Measurements from ENCODE around the gene SF3A1. TPM values are rescaled to one million over a fixed set of nuclear protein-coding genes. Genes with fewer than 3 reads are reported as not detected.

The SF3A1 gene
- polyA plus RNA-seq, 4 donors, result 17.6 to 94.1 (median 27.2) TPM

- WGBS, 3 donors, result 9 to 28% (median 14%) methylated on average over 4 of the region's 4 CpGs
- Histone ChIP-seq H3K4me1 (ENCODE audit: control insufficient read depth in 3 of 3, insufficient read depth in 2 of 3, low read depth in 1 of 3, low read length in 2 of 3) (peaks cover 0 to 42% (median 20%) of the 10 kb centered on the region in 3 donors), H3K4me3 (ENCODE audit: low read depth in 1 of 3, low read length in 3 of 3) (peak overlapping the region in 1 of 3 donors; percentile 18), H3K27me3 (ENCODE audit: control insufficient read depth in 3 of 3, insufficient read depth in 3 of 3, low read length in 3 of 3) (no peaks in the 10 kb centered on the region), H3K9me3 (ENCODE audit: control insufficient read depth in 2 of 2, insufficient read depth in 1 of 2, low read depth in 1 of 2, low read length in 1 of 2) (no peaks in the 10 kb centered on the region), H3K27ac (ENCODE audit: low read depth in 1 of 3, low read length in 2 of 3) (peak overlapping the region; percentile 39 to 75 (median 65)), H3K36me3 (ENCODE audit: control insufficient read depth in 3 of 3, insufficient read depth in 2 of 3, low read depth in 1 of 3, low read length in 3 of 3) (peaks cover 0 to 50% (median 0%) of the 10 kb centered on the region in 3 donors)
- DNase-seq (peak; percentile 46 to 66), FAIRE-seq (no peak)
Observed at GRCh38 chr22:30305519-30305905, 51.2 kb downstream of the SF3A1 start.

- Histone ChIP-seq H3K36me3 (ENCODE audit: control insufficient read depth in 3 of 3, insufficient read depth in 2 of 3, low read depth in 1 of 3, low read length in 3 of 3) (peaks cover 0 to 53% (median 0%) of the 10 kb centered on the region in 3 donors), H3K27me3 (ENCODE audit: control insufficient read depth in 3 of 3, insufficient read depth in 3 of 3, low read length in 3 of 3) (no peaks in the 10 kb centered on the region), H3K9me3 (ENCODE audit: control insufficient read depth in 2 of 2, insufficient read depth in 1 of 2, low read depth in 1 of 2, low read length in 1 of 2) (no peaks in the 10 kb centered on the region), H3K4me1 (ENCODE audit: control insufficient read depth in 3 of 3, insufficient read depth in 2 of 3, low read depth in 1 of 3, low read length in 2 of 3) (peaks cover 0 to 37% (median 14%) of the 10 kb centered on the region in 3 donors), H3K4me3 (ENCODE audit: low read depth in 1 of 3, low read length in 3 of 3) (no peak overlapping the region), H3K27ac (ENCODE audit: low read depth in 1 of 3, low read length in 2 of 3) (peak overlapping the region in 1 of 3 donors; percentile 75)
- FAIRE-seq, result no peak
- WGBS, 3 donors, result 38 to 54% (median 49%) methylated on average over 7 of the region's 7 CpGs
- no peak for DNase-seq
Observed at GRCh38 chr22:30304495-30305244, 52.0 kb downstream of the SF3A1 start.

- peak overlapping the region in 1 of 3 donors; percentile 75 for H3K27ac ChIP-seq (ENCODE audit: low read depth in 1 of 3, low read length in 2 of 3)
- H3K9me3 ChIP-seq (ENCODE audit: control insufficient read depth in 2 of 2, insufficient read depth in 1 of 2, low read depth in 1 of 2, low read length in 1 of 2), result no peaks in the 10 kb centered on the region
- DNase-seq, result no peak
- 78 to 93% (median 87%) methylated on average over 5 of the region's 5 CpGs for WGBS, 3 donors
- no peak overlapping the region for H3K4me3 ChIP-seq (ENCODE audit: low read depth in 1 of 3, low read length in 3 of 3)
- H3K36me3 ChIP-seq (ENCODE audit: control insufficient read depth in 3 of 3, insufficient read depth in 2 of 3, low read depth in 1 of 3, low read length in 3 of 3), result peaks cover 0 to 65% (median 3%) of the 10 kb centered on the region in 3 donors
- FAIRE-seq, result no peak
- H3K27me3 ChIP-seq (ENCODE audit: control insufficient read depth in 3 of 3, insufficient read depth in 3 of 3, low read length in 3 of 3), result no peaks in the 10 kb centered on the region
- H3K4me1 ChIP-seq (ENCODE audit: control insufficient read depth in 3 of 3, insufficient read depth in 2 of 3, low read depth in 1 of 3, low read length in 2 of 3), result peaks cover 0 to 37% (median 10%) of the 10 kb centered on the region in 3 donors
Observed at GRCh38 chr22:30302810-30303138, 53.9 kb downstream of the SF3A1 start.

GRCh38 chr22:30301995-30302809, 54.5 kb downstream of the SF3A1 start:
- FAIRE-seq (no peak), DNase-seq (peak; percentile 34 to 39)
- Histone ChIP-seq H3K4me3 (ENCODE audit: low read depth in 1 of 3, low read length in 3 of 3) (no peak overlapping the region), H3K27ac (ENCODE audit: low read depth in 1 of 3, low read length in 2 of 3) (peak overlapping the region in 2 of 3 donors; percentile 12 to 75), H3K36me3 (ENCODE audit: control insufficient read depth in 3 of 3, insufficient read depth in 2 of 3, low read depth in 1 of 3, low read length in 3 of 3) (peaks cover 2 to 71% (median 3%) of the 10 kb centered on the region in 3 donors), H3K27me3 (ENCODE audit: control insufficient read depth in 3 of 3, insufficient read depth in 3 of 3, low read length in 3 of 3) (no peaks in the 10 kb centered on the region), H3K4me1 (ENCODE audit: control insufficient read depth in 3 of 3, insufficient read depth in 2 of 3, low read depth in 1 of 3, low read length in 2 of 3) (peaks cover 0 to 34% (median 10%) of the 10 kb centered on the region in 3 donors), H3K9me3 (ENCODE audit: control insufficient read depth in 2 of 2, insufficient read depth in 1 of 2, low read depth in 1 of 2, low read length in 1 of 2) (no peaks in the 10 kb centered on the region)
- 46 to 61% (median 49%) methylated on average over 9 of the region's 9 CpGs for whole genome bisulfite sequencing, 3 donors

GRCh38 chr22:30299322-30299721, 57.4 kb downstream of the SF3A1 start:
- Histone ChIP-seq H3K27ac (ENCODE audit: low read depth in 1 of 3, low read length in 2 of 3) (no peak overlapping the region), H3K9me3 (ENCODE audit: control insufficient read depth in 2 of 2, insufficient read depth in 1 of 2, low read depth in 1 of 2, low read length in 1 of 2) (no peaks in the 10 kb centered on the region), H3K36me3 (ENCODE audit: control insufficient read depth in 3 of 3, insufficient read depth in 2 of 3, low read depth in 1 of 3, low read length in 3 of 3) (peaks cover 7 to 90% (median 10%) of the 10 kb centered on the region in 3 donors), H3K4me1 (ENCODE audit: control insufficient read depth in 3 of 3, insufficient read depth in 2 of 3, low read depth in 1 of 3, low read length in 2 of 3) (peaks cover 0 to 9% (median 5%) of the 10 kb centered on the region in 3 donors), H3K4me3 (ENCODE audit: low read depth in 1 of 3, low read length in 3 of 3) (no peak overlapping the region), H3K27me3 (ENCODE audit: control insufficient read depth in 3 of 3, insufficient read depth in 3 of 3, low read length in 3 of 3) (no peaks in the 10 kb centered on the region)
- WGBS, 3 donors, result 91 to 94% (median 93%) methylated on average over 13 of the region's 13 CpGs
- FAIRE-seq, result no peak
- DNase-seq, result no peak

GRCh38 chr22:30297991-30298701, 58.5 kb downstream of the SF3A1 start:
- H3K4me1 ChIP-seq (ENCODE audit: control insufficient read depth in 3 of 3, insufficient read depth in 2 of 3, low read depth in 1 of 3, low read length in 2 of 3), result peaks cover 0 to 7% (median 5%) of the 10 kb centered on the region in 3 donors
- peaks cover 11 to 94% (median 21%) of the 10 kb centered on the region in 3 donors for H3K36me3 ChIP-seq (ENCODE audit: control insufficient read depth in 3 of 3, insufficient read depth in 2 of 3, low read depth in 1 of 3, low read length in 3 of 3)
- DNase-seq (peak in 1 of 2 donors; percentile 51), FAIRE-seq (no peak)
- no peak overlapping the region for H3K4me3 ChIP-seq (ENCODE audit: low read depth in 1 of 3, low read length in 3 of 3)
- no peak overlapping the region for H3K27ac ChIP-seq (ENCODE audit: low read depth in 1 of 3, low read length in 2 of 3)
- 80 to 86% (median 82%) methylated on average over 9 of the region's 9 CpGs for WGBS, 3 donors
- no peaks in the 10 kb centered on the region for H3K27me3 ChIP-seq (ENCODE audit: control insufficient read depth in 3 of 3, insufficient read depth in 3 of 3, low read length in 3 of 3)
- no peaks in the 10 kb centered on the region for H3K9me3 ChIP-seq (ENCODE audit: control insufficient read depth in 2 of 2, insufficient read depth in 1 of 2, low read depth in 1 of 2, low read length in 1 of 2)

- Histone ChIP-seq H3K4me3 (ENCODE audit: low read depth in 1 of 3, low read length in 3 of 3) (no peak overlapping the region), H3K4me1 (ENCODE audit: control insufficient read depth in 3 of 3, insufficient read depth in 2 of 3, low read depth in 1 of 3, low read length in 2 of 3) (peaks cover 0 to 6% (median 3%) of the 10 kb centered on the region in 3 donors), H3K27ac (ENCODE audit: low read depth in 1 of 3, low read length in 2 of 3) (no peak overlapping the region), H3K27me3 (ENCODE audit: control insufficient read depth in 3 of 3, insufficient read depth in 3 of 3, low read length in 3 of 3) (no peaks in the 10 kb centered on the region), H3K9me3 (ENCODE audit: control insufficient read depth in 2 of 2, insufficient read depth in 1 of 2, low read depth in 1 of 2, low read length in 1 of 2) (no peaks in the 10 kb centered on the region), H3K36me3 (ENCODE audit: control insufficient read depth in 3 of 3, insufficient read depth in 2 of 3, low read depth in 1 of 3, low read length in 3 of 3) (peaks cover 11 to 94% (median 21%) of the 10 kb centered on the region in 3 donors)
- WGBS, 3 donors, result 88 to 95% (median 93%) methylated on average over 11 of the region's 11 CpGs
- DNase-seq (no peak), FAIRE-seq (no peak)
Observed at GRCh38 chr22:30297276-30297990, 59.3 kb downstream of the SF3A1 start.
